ENCODE measurements around the gene PTGES. TPM values are rescaled to one million over a fixed set of nuclear protein-coding genes. Genes with fewer than 3 reads are reported as not detected.

Gene PTGES
- total and polyA plus RNA-seq, 2 experiments from 2014 or later = 2.8 to 3.6 TPM

DNA sequence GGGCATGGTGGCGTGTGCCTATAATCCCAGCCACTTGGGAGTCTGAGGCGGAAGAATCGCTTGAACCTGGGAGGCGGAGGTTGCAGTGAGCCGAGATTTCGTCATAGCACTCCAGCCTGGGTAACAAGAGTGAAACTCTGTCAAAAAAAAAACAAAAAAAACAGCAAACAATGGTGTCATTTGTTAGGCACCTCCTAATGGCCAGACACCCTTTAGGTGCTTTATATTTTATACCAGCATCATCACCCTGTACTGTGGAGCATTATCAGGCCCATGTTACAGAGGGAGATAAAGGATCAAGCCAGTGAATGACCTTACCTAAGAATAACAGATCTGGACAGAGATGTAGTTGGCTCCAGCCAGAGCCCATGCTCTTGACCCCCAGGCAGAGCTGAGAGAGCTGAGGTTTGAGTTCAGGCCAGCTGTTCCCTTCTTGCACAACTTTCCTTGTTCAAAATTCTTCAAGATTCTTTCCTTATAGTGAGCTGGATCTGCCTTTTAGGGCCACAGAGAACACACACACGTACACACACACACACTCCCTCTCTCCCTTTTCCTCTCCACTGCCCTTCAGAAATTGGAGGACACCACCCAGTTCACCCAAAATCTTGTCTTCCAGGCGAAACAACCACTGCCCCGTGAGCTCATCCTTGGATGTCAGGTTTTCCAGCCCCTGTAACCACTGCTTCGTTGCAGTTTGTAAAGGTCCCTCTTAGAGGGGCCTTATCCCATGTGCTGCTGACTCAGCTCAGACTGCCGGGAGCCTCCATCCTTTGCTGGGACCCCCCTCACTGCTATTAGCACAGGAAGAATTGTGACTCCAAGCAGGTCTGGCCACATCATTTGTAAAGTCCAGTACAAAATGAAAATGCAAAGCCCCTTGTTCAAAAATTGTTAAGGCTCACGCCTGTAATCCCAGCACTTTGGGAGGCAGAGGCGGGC lies 10.4 kb upstream of the PTGES start:
- no peaks in the 10 kb centered on the region for H3K79me2 ChIP-seq (replicated peaks; ENCODE audit: insufficient read depth)
- DNase-seq (ENCODE audit: low spot score) = no peak
- Mint-ChIP-seq H3K4me1 (peaks cover 6% of the 10 kb centered on the region; the same call in 2 of the 3 replicates), H3K36me3 (ENCODE audit: low read depth) (no peaks in the 10 kb centered on the region), H3K27me3 (ENCODE audit: insufficient read depth, low read depth, poor library complexity) (peaks cover 5% of the 10 kb centered on the region), H3K9me3 (no peaks in the 10 kb centered on the region), H3K4me3 (no peak overlapping the region), H3K27ac (no peak overlapping the region)
- H2AFZ ChIP-seq = peak overlapping the region; percentile 63; the same call in 1 of the 2 replicates
- no peak overlapping the region for H3K4me2 ChIP-seq
- no peak overlapping the region for H3K4me3 ChIP-seq
- H3K36me3 ChIP-seq (ENCODE audit: insufficient read depth) = no peaks in the 10 kb centered on the region
- no peaks in the 10 kb centered on the region for H3K27me3 ChIP-seq (ENCODE audit: insufficient read depth)
- no peaks in the 10 kb centered on the region for H4K20me1 ChIP-seq (replicated peaks; ENCODE audit: insufficient read depth)
- H3F3A ChIP-seq (replicated peaks; ENCODE audit: low read depth) = no peaks in the 10 kb centered on the region
- no peak for ATAC-seq
- no peaks in the 10 kb centered on the region for H3K9me2 ChIP-seq (ENCODE audit: insufficient read depth)
- no peak overlapping the region for H3K27ac ChIP-seq (ENCODE audit: low read depth)
- TF ChIP-seq NANOG (IDR thresholded peaks at IDR 0.05; ENCODE audit: borderline replicate concordance) (no peak), ZNF331 (CRISPR knock-in tag; IDR thresholded peaks at IDR 0.05; ENCODE audit: low read depth) (no peak), STAT1 (IDR thresholded peaks at IDR 0.05; ENCODE audit: unreplicated experiment) (no peak), CREB1 (CRISPR knock-in tag; IDR thresholded peaks at IDR 0.05; ENCODE audit: low read depth) (no peak), EZH2phosphoT487 (IDR thresholded peaks at IDR 0.05; ENCODE audit: unreplicated experiment) (no peak), POLR2AphosphoS5 (IDR thresholded peaks at IDR 0.05; ENCODE audit: low read depth) (no peak), JUNB (IDR thresholded peaks at IDR 0.05; ENCODE audit: unreplicated experiment) (no peak), ZNF114 (CRISPR knock-in tag; IDR thresholded peaks at IDR 0.05) (no peak), EZH2 (IDR thresholded peaks at IDR 0.05; ENCODE audit: low read depth, unreplicated experiment) (no peak)
- TF ChIP-seq, protein P1, sequence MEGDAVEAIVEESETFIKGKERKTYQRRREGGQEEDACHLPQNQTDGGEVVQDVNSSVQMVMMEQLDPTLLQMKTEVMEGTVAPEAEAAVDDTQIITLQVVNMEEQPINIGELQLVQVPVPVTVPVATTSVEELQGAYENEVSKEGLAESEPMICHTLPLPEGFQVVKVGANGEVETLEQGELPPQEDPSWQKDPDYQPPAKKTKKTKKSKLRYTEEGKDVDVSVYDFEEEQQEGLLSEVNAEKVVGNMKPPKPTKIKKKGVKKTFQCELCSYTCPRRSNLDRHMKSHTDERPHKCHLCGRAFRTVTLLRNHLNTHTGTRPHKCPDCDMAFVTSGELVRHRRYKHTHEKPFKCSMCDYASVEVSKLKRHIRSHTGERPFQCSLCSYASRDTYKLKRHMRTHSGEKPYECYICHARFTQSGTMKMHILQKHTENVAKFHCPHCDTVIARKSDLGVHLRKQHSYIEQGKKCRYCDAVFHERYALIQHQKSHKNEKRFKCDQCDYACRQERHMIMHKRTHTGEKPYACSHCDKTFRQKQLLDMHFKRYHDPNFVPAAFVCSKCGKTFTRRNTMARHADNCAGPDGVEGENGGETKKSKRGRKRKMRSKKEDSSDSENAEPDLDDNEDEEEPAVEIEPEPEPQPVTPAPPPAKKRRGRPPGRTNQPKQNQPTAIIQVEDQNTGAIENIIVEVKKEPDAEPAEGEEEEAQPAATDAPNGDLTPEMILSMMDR (conservative IDR thresholded peaks at IDR 0.05; ENCODE audit: low read depth in 2 of 2) = no peak
- TF ChIP-seq, protein P2, sequence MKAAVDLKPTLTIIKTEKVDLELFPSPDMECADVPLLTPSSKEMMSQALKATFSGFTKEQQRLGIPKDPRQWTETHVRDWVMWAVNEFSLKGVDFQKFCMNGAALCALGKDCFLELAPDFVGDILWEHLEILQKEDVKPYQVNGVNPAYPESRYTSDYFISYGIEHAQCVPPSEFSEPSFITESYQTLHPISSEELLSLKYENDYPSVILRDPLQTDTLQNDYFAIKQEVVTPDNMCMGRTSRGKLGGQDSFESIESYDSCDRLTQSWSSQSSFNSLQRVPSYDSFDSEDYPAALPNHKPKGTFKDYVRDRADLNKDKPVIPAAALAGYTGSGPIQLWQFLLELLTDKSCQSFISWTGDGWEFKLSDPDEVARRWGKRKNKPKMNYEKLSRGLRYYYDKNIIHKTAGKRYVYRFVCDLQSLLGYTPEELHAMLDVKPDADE (IDR thresholded peaks at IDR 0.05) = no peak
- TF ChIP-seq, protein P3, sequence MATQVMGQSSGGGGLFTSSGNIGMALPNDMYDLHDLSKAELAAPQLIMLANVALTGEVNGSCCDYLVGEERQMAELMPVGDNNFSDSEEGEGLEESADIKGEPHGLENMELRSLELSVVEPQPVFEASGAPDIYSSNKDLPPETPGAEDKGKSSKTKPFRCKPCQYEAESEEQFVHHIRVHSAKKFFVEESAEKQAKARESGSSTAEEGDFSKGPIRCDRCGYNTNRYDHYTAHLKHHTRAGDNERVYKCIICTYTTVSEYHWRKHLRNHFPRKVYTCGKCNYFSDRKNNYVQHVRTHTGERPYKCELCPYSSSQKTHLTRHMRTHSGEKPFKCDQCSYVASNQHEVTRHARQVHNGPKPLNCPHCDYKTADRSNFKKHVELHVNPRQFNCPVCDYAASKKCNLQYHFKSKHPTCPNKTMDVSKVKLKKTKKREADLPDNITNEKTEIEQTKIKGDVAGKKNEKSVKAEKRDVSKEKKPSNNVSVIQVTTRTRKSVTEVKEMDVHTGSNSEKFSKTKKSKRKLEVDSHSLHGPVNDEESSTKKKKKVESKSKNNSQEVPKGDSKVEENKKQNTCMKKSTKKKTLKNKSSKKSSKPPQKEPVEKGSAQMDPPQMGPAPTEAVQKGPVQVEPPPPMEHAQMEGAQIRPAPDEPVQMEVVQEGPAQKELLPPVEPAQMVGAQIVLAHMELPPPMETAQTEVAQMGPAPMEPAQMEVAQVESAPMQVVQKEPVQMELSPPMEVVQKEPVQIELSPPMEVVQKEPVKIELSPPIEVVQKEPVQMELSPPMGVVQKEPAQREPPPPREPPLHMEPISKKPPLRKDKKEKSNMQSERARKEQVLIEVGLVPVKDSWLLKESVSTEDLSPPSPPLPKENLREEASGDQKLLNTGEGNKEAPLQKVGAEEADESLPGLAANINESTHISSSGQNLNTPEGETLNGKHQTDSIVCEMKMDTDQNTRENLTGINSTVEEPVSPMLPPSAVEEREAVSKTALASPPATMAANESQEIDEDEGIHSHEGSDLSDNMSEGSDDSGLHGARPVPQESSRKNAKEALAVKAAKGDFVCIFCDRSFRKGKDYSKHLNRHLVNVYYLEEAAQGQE (IDR thresholded peaks at IDR 0.05; ENCODE audit: unreplicated experiment) = no peak
- TF ChIP-seq, protein P4, sequence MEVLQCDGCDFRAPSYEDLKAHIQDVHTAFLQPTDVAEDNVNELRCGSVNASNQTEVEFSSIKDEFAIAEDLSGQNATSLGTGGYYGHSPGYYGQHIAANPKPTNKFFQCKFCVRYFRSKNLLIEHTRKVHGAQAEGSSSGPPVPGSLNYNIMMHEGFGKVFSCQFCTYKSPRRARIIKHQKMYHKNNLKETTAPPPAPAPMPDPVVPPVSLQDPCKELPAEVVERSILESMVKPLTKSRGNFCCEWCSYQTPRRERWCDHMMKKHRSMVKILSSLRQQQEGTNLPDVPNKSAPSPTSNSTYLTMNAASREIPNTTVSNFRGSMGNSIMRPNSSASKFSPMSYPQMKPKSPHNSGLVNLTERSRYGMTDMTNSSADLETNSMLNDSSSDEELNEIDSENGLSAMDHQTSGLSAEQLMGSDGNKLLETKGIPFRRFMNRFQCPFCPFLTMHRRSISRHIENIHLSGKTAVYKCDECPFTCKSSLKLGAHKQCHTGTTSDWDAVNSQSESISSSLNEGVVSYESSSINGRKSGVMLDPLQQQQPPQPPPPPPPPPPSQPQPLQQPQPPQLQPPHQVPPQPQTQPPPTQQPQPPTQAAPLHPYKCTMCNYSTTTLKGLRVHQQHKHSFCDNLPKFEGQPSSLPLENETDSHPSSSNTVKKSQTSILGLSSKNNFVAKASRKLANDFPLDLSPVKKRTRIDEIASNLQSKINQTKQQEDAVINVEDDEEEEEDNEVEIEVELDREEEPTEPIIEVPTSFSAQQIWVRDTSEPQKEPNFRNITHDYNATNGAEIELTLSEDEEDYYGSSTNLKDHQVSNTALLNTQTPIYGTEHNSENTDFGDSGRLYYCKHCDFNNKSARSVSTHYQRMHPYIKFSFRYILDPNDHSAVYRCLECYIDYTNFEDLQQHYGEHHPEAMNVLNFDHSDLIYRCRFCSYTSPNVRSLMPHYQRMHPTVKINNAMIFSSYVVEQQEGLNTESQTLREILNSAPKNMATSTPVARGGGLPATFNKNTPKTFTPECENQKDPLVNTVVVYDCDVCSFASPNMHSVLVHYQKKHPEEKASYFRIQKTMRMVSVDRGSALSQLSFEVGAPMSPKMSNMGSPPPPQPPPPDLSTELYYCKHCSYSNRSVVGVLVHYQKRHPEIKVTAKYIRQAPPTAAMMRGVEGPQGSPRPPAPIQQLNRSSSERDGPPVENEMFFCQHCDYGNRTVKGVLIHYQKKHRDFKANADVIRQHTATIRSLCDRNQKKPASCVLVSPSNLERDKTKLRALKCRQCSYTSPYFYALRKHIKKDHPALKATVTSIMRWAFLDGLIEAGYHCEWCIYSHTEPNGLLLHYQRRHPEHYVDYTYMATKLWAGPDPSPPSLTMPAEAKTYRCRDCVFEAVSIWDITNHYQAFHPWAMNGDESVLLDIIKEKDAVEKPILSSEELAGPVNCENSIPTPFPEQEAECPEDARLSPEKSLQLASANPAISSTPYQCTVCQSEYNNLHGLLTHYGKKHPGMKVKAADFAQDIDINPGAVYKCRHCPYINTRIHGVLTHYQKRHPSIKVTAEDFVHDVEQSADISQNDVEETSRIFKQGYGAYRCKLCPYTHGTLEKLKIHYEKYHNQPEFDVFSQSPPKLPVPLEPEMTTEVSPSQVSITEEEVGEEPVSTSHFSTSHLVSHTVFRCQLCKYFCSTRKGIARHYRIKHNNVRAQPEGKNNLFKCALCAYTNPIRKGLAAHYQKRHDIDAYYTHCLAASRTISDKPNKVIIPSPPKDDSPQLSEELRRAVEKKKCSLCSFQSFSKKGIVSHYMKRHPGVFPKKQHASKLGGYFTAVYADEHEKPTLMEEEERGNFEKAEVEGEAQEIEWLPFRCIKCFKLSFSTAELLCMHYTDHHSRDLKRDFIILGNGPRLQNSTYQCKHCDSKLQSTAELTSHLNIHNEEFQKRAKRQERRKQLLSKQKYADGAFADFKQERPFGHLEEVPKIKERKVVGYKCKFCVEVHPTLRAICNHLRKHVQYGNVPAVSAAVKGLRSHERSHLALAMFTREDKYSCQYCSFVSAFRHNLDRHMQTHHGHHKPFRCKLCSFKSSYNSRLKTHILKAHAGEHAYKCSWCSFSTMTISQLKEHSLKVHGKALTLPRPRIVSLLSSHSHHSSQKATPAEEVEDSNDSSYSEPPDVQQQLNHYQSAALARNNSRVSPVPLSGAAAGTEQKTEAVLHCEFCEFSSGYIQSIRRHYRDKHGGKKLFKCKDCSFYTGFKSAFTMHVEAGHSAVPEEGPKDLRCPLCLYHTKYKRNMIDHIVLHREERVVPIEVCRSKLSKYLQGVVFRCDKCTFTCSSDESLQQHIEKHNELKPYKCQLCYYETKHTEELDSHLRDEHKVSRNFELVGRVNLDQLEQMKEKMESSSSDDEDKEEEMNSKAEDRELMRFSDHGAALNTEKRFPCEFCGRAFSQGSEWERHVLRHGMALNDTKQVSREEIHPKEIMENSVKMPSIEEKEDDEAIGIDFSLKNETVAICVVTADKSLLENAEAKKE (CRISPR knock-in tag; IDR thresholded peaks at IDR 0.05) = no peak
- no peaks in the 10 kb centered on the region for H3K4me1 ChIP-seq (ENCODE audit: insufficient read depth)

All from GM23338 (cell line).